MCF 10A (cell line): Measurements from ENCODE around the gene PGAM1. TPM values are rescaled to one million over a fixed set of nuclear protein-coding genes. Genes with fewer than 3 reads are reported as not detected.

Source experiments
- BruUV-seq: library from RNA; stranded (reverse); fragments of 400-500 nt; replicated peaks from 2 replicates; lab custom pipeline; 2021; lab: Mats Ljungman, UMichigan
- CTCF ChIA-PET: fragments of 300-600 bp; sonication (Branson Sonifier 250); formaldehyde crosslinking; extraction: SDS; loops from one replicate; lab custom pipeline; 2021; ENCODE audit warnings: antibody characterized with exemption, inconsistent platforms; lab: Yijun Ruan, JAX
- POLR2A ChIA-PET: fragments of 300-600, 350-650 bp; sonication (Branson Sonifier 250); formaldehyde crosslinking; extraction: SDS; loops from one replicate; lab custom pipeline; 2020; ENCODE audit warnings: antibody characterized with exemption, inconsistent platforms; lab: Yijun Ruan, JAX
- DNase-seq: peaks from one replicate; pipeline ENCODE4 v3.0.0-alpha.2; 2018; ENCODE audit not compliant: unreplicated experiment
- H3K27ac Mint-ChIP-seq: one replicate; pipeline ENCODE4 v1.8.0; 2022; ENCODE audit warnings: mild to moderate bottlenecking, low read depth, mixed read lengths; ENCODE audit not compliant: unreplicated experiment
- H3K27me3 Mint-ChIP-seq: one replicate; pipeline ENCODE4 v1.8.0; 2022; ENCODE audit warnings: mixed read lengths; ENCODE audit not compliant: insufficient read depth, unreplicated experiment
- H3K36me3 Mint-ChIP-seq: one replicate; pipeline ENCODE4 v1.8.0; 2022; ENCODE audit warnings: mild to moderate bottlenecking, moderate library complexity, mixed read lengths; ENCODE audit not compliant: insufficient read depth, unreplicated experiment
- H3K4me1 Mint-ChIP-seq: one replicate; pipeline ENCODE4 v1.8.0; 2022; ENCODE audit warnings: mixed read lengths; ENCODE audit not compliant: insufficient read depth, unreplicated experiment
- H3K4me3 Mint-ChIP-seq: one replicate; pipeline ENCODE4 v1.8.0; 2022; ENCODE audit warnings: mild to moderate bottlenecking, moderate library complexity, mixed read lengths; ENCODE audit not compliant: unreplicated experiment
- H3K9me3 Mint-ChIP-seq: one replicate; pipeline ENCODE4 v1.8.0; 2022; ENCODE audit warnings: mixed read lengths; ENCODE audit not compliant: unreplicated experiment
- intact Hi-C: fragments of 100-400 bp; cut with micrococcal nuclease; formaldehyde crosslinking; loops from 2 replicates; pipeline ENCODE4 v1.14.1; 2022
- total RNA-seq: library from RNA; stranded (reverse); gene quantifications from 2 replicates; pipeline ENCODE4 v1.2.3, GENCODE V29; 2022
- TF ChIP-seq, protein P1 (sequence below): fragments of 200-600 bp; IDR thresholded peaks from one replicate; pipeline ENCODE4 v1.8.0; 2022; ENCODE audit warnings: antibody characterized with exemption, mild to moderate bottlenecking; ENCODE audit not compliant: unreplicated experiment

The PGAM1 gene
- total RNA-seq, 1 experiment from 2014 or later: 235 TPM

DNA sequence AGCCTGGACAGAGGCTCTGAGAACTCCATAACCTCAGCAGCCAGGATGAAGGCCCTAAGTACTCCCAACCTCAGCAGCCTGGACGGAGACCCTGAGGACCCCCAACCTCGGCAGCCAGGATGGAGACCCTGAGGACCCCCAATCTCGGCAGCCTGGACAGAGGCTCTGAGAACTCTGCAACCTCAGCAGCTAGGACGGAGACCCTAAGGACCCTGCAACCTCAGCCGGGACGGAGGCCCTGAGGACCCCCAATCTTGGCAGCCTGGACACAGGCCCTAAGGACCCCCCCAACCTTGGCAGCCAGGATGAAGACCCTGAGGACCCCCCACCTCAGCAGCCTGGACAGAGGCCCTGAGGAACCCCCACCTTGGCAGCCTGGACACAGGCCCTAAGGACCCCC lies 41.4 kb upstream of the PGAM1 start:
- no peak for DNase-seq
- no peaks in the 10 kb centered on the region for H3K9me3 Mint-ChIP-seq
- no peaks in the 10 kb centered on the region for H3K4me1 Mint-ChIP-seq
- ChIA-PET POLR2A (interaction anchor here (0.7 kb wide), 2 partner anchors 16 to 365 kb away, joined by 3 read pairs; partner anchors contain the start of gene RRP12), CTCF (no interaction called here)
- H3K27me3 Mint-ChIP-seq: no peaks in the 10 kb centered on the region
- TF ChIP-seq, protein P1, sequence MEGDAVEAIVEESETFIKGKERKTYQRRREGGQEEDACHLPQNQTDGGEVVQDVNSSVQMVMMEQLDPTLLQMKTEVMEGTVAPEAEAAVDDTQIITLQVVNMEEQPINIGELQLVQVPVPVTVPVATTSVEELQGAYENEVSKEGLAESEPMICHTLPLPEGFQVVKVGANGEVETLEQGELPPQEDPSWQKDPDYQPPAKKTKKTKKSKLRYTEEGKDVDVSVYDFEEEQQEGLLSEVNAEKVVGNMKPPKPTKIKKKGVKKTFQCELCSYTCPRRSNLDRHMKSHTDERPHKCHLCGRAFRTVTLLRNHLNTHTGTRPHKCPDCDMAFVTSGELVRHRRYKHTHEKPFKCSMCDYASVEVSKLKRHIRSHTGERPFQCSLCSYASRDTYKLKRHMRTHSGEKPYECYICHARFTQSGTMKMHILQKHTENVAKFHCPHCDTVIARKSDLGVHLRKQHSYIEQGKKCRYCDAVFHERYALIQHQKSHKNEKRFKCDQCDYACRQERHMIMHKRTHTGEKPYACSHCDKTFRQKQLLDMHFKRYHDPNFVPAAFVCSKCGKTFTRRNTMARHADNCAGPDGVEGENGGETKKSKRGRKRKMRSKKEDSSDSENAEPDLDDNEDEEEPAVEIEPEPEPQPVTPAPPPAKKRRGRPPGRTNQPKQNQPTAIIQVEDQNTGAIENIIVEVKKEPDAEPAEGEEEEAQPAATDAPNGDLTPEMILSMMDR: no peak
- no peak overlapping the region for H3K27ac Mint-ChIP-seq
- H3K36me3 Mint-ChIP-seq: peaks cover 70% of the 10 kb centered on the region
- intact Hi-C loops: no loop called here
- no peak overlapping the region for H3K4me3 Mint-ChIP-seq
- BruUV-seq: no TSS peak

DNA sequence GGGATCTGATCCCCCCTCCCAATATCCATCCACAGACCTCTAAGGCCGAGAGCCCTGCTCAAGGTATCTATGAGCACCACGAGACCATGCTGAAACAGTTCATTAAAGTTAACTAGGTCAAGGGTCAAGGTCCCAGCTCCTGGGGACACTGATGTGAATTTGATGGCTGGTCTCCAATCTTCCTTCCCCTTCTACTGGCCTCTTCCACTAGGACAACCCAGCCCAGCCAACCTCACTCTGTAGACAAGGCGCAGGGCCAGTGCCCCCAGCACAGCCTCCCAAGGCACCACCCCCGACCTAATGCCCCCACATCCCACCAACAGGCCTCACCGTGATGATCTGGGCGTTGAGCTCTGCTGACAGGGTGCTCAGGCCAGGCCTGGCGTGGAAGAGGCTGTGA lies 40.4 kb upstream of the PGAM1 start:
- Mint-ChIP-seq H3K27ac (peak overlapping the region; percentile 31), H3K4me1 (no peaks in the 10 kb centered on the region), H3K4me3 (no peak overlapping the region), H3K9me3 (no peaks in the 10 kb centered on the region), H3K27me3 (no peaks in the 10 kb centered on the region), H3K36me3 (peaks cover 78% of the 10 kb centered on the region)
- intact Hi-C loops: no loop called here
- TF ChIP-seq, protein P1: no peak
- ChIA-PET CTCF (interaction anchor here (0.6 to 0.7 kb wide), 4 partner anchors 8 to 146 kb away, joined by 3 read pairs; no protein-coding TSS in a partner anchor), POLR2A (interaction anchor here (0.7 kb wide), 1 partner anchor 15 kb away, joined by 3 read pairs; the partner anchor contains the start of gene RRP12)
- BruUV-seq: no TSS peak
- DNase-seq: no peak

DNA sequence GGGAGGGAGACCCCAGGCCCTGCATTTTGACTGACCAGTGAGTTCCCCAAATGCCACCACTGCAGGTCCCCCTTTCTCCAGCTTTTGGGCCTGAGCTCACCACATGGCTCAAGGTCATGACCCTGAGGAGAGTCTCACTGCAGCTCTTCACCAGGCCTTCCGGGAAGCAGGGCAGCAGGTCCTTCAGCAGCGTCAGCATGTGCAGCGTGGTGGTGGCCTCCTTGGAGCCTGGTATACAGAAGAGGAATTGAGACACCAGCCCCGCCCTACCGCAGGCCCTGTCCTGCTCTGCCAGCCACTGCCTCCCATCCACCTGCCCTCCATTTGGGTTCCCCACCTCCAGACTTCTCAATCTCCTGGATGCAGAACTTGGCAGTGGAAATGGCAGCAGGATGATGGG lies 37.8 kb upstream of the PGAM1 start:
- no TSS peak for BruUV-seq
- CTCF ChIA-PET: interaction anchor here (0.9 kb wide), 1 partner anchor 109 kb away, joined by 5 read pairs; no protein-coding TSS in a partner anchor
- no peak for DNase-seq
- H3K36me3 Mint-ChIP-seq: peaks cover 82% of the 10 kb centered on the region
- H3K27me3 Mint-ChIP-seq: no peaks in the 10 kb centered on the region
- intact Hi-C loops: no loop called here
- POLR2A ChIA-PET: interaction anchor here (0.8 to 1.2 kb wide), 3 partner anchors 12 to 54 kb away, joined by 3 read pairs; partner anchors contain the start of gene RRP12
- no peak overlapping the region for H3K4me3 Mint-ChIP-seq
- no peaks in the 10 kb centered on the region for H3K4me1 Mint-ChIP-seq
- H3K9me3 Mint-ChIP-seq: no peaks in the 10 kb centered on the region
- TF ChIP-seq, protein P1: no peak
- H3K27ac Mint-ChIP-seq: no peak overlapping the region

DNA sequence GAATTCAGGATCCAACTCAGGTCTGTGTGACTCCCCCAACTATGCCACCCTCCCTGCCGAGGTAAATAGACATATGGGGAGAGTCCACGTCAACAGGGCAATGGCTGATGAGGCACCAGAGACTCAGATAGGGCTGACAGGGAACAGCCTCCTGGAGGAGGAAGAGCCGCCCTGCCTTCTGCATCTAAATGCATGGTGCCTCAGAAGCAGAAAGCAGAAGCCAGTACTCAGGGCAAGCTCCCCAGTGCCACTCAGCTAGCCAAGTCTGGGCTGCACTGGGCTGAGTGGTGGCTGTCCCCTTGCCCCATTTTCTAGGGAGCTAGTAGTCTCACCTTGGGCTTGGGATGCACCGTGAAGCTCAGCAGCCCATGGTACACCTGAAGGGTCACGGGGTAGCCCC lies 35.9 kb upstream of the PGAM1 start:
- intact Hi-C loops: no loop called here
- POLR2A ChIA-PET: interaction anchor here (1.7 kb wide), 1 partner anchor 9 kb away, joined by 6 read pairs; no protein-coding TSS in a partner anchor
- Mint-ChIP-seq H3K27ac (no peak overlapping the region), H3K4me3 (no peak overlapping the region), H3K4me1 (no peaks in the 10 kb centered on the region), H3K36me3 (peaks cover 86% of the 10 kb centered on the region), H3K27me3 (no peaks in the 10 kb centered on the region), H3K9me3 (no peaks in the 10 kb centered on the region)
- no peak for DNase-seq
- CTCF ChIA-PET: interaction anchor here (0.7 kb wide), 1 partner anchor 179 kb away, joined by 4 read pairs; no protein-coding TSS in a partner anchor
- TF ChIP-seq, protein P1: no peak
- BruUV-seq: no TSS peak
